Esophagus muscularis mucosa (tissue), 4 donors: ENCODE measurements around the gene ELP4. TPM values are rescaled to one million over a fixed set of nuclear protein-coding genes. Genes with fewer than 3 reads are reported as not detected.

ENCODE experiments used
- DNase-seq: peaks from one replicate; pipeline ENCODE4 v3.0.0-alpha.2; 2017; ENCODE audit errors: extremely low spot score
- H3K27ac ChIP-seq, 4 donors: fragments of 200-600 bp; sonication (generic); replicated peaks in 1 of 4; 1 replicate in 3 of 4; 2 replicates in 1 of 4; pipeline ENCODE4 v1.5.1; 2016 to 2019; ENCODE audit warnings: mild to moderate bottlenecking in 1 of 4
- H3K27me3 ChIP-seq, 4 donors: fragments of 200-600 bp; sonication (generic); one replicate each; pipeline versions ENCODE4 v1.5.1 to v1.6.0; 2016 to 2019
- H3K36me3 ChIP-seq, 4 donors: fragments of 200-600 bp; sonication (generic); one replicate each; pipeline ENCODE4 v1.5.1; 2016 to 2019
- H3K4me1 ChIP-seq, 4 donors: fragments of 200-600 bp; sonication (generic); one replicate each; pipeline ENCODE4 v1.5.1; 2016 to 2019
- H3K4me3 ChIP-seq, 4 donors: fragments of 200-600 bp; sonication (generic); 1 replicate in 2 of 4; 2 replicates in 2 of 4; pipeline ENCODE4 v1.5.1; 2016 to 2019; ENCODE audit warnings: mild to moderate bottlenecking in 4 of 4, moderate library complexity in 1 of 4
- H3K9me3 ChIP-seq, 4 donors: fragments of 200-600 bp; sonication (generic); 1 replicate in 3 of 4; 2 replicates in 1 of 4; pipeline ENCODE4 v1.5.1; 2016 to 2019
- EP300 ChIP-seq: sonication (generic); formaldehyde crosslinking; IDR thresholded peaks from one replicate; pipeline ENCODE4 v1.6.1; 2017; ENCODE audit warnings: antibody characterized with exemption
- POLR2A ChIP-seq: fragments of 450-650 bp; IDR thresholded peaks from one replicate; pipeline ENCODE4 v1.6.1; 2017; ENCODE audit warnings: antibody characterized with exemption, moderate library complexity, mild to moderate bottlenecking, low read depth
- POLR2AphosphoS5 ChIP-seq, 2 donors: sonication (generic); formaldehyde crosslinking; IDR thresholded peaks; one replicate each; pipeline ENCODE4 v1.6.1; 2017; ENCODE audit warnings: antibody characterized with exemption in 2 of 2
- WGBS: methylation state at CpG from one replicate; pipeline ENCODE4 v1.1.5; 2018; 5-methylcytosine and 5-hydroxymethylcytosine counted together
- intact Hi-C: fragments of 100-400 bp; cut with DNase I; formaldehyde crosslinking; loops from one replicate; pipeline ENCODE4 v1.15.1; 2023
- total RNA-seq, 4 donors: library from RNA; depleted of rRNA; stranded (reverse); fragments of >200 nt; gene quantifications; one replicate each; pipeline versions ENCODE4 v1.1.0 to v1.2.1, GENCODE V29; 2016
- TF ChIP-seq, protein P1 (sequence below), 3 experiments: fragments of 200-600 bp in 2 of 3; fragments of 450-650 bp in 1 of 3; sonication (generic) in 2 of 3; IDR thresholded peaks; one replicate each; pipeline ENCODE4 v1.5.1; 2017 to 2019; ENCODE audit warnings: antibody characterized with exemption in 3 of 3, mild to moderate bottlenecking in 2 of 3, moderate library complexity in 1 of 3

The ELP4 gene
- total RNA-seq, 4 donors from 2014 or later: 18.1 to 25.5 (median 19.2) TPM

DNA sequence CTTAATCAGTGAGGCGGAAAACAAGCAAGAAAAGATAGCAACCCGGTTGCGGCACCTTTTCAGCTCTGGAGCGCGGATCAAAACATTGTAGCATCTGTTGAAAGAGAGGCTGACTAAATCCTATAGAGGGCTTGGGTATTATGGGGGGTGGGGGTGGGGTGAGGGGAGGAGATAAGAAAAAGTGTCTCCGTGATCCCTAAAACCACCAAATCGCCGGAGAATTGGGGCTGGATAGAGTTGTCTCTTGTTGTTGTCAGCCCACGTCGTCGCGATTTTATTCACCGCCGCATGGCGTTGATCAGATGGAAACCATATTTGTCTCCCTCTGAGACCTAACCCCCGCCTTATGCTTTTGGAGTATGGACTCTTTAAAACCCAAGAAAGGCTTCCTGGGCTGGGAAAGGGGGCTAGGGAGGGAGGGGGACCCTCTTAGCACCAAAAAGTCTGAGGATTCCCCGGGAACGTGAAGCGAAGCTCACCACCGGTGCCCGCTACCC is 288.5 kb downstream of the ELP4 start:
- 3% methylated on average over 21 of the region's 21 CpGs for WGBS
- no peak for TF ChIP-seq POLR2A
- TF ChIP-seq POLR2AphosphoS5 (IDR thresholded peaks at IDR 0.05): no peak
- no peak for TF ChIP-seq EP300
- H3K27me3 ChIP-seq: peaks cover 12 to 75% (median 65%) of the 10 kb centered on the region in 4 donors
- no peak overlapping the region for H3K27ac ChIP-seq
- peak overlapping the region in 3 of 4 donors; percentile 13 for H3K4me3 ChIP-seq
- H3K4me1 ChIP-seq: peaks cover 5 to 37% (median 29%) of the 10 kb centered on the region in 4 donors
- no peak for DNase-seq
- H3K9me3 ChIP-seq: no peaks in the 10 kb centered on the region
- no peaks in the 10 kb centered on the region for H3K36me3 ChIP-seq
- intact Hi-C loops: no loop called here

DNA sequence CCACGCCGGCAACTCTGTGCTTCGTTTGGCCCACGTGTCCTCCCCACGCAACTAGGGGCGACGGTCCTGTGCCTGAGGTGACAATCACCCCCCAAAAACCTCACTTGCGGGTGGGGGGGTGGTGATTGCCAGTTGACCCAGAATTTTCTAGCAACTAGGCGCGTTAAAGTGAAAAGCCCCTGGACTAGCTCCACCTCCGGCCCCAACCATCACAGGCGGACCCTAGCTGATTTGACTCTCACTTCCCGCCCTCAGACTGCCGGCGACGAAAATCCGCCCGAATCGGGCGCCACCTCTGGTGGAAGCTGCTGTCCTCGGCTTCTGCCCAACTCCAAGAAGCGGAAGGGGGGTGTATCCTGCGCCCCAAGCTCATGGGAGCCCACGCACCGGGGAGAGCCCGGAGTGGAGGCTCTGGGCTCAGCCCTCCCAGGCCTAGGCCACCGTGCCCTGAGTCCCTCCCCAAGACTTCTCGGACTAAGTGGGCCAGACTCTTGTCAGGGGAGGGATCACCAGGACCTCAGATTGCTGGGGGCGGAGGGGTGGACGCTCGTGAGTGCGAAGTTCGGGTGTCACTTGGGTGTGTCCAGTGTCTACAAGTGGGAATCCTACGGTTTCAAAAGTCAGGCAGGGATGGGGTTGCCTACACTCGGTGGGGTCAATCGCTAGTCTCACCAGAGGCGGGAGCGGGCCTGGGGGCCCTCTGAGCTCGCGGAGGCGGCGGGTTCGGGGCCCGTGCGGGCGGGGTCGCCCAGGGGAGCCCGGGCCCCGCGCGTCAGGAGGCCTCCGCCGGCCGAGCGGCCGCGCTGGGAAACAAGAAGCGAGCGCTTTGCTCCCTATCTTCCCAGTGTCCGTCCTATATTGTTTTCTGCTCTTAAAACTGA is 289.2 kb downstream of the ELP4 start:
- Histone ChIP-seq H3K36me3 (no peaks in the 10 kb centered on the region), H3K4me1 (peaks cover 5 to 43% (median 30%) of the 10 kb centered on the region in 4 donors), H3K27ac (no peak overlapping the region), H3K9me3 (no peaks in the 10 kb centered on the region), H3K4me3 (peak overlapping the region in 3 of 4 donors; percentile 13), H3K27me3 (peaks cover 12 to 81% (median 72%) of the 10 kb centered on the region in 4 donors)
- peak; percentile 86 for DNase-seq
- TF ChIP-seq, protein P1, sequence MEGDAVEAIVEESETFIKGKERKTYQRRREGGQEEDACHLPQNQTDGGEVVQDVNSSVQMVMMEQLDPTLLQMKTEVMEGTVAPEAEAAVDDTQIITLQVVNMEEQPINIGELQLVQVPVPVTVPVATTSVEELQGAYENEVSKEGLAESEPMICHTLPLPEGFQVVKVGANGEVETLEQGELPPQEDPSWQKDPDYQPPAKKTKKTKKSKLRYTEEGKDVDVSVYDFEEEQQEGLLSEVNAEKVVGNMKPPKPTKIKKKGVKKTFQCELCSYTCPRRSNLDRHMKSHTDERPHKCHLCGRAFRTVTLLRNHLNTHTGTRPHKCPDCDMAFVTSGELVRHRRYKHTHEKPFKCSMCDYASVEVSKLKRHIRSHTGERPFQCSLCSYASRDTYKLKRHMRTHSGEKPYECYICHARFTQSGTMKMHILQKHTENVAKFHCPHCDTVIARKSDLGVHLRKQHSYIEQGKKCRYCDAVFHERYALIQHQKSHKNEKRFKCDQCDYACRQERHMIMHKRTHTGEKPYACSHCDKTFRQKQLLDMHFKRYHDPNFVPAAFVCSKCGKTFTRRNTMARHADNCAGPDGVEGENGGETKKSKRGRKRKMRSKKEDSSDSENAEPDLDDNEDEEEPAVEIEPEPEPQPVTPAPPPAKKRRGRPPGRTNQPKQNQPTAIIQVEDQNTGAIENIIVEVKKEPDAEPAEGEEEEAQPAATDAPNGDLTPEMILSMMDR (IDR thresholded peaks at IDR 0.05): no peak
- TF ChIP-seq EP300: no peak
- no peak for TF ChIP-seq POLR2A
- TF ChIP-seq POLR2AphosphoS5 (IDR thresholded peaks at IDR 0.05): no peak
- intact Hi-C loops: no loop called here
- WGBS: 3% methylated on average over 30 of the region's 60 CpGs

DNA sequence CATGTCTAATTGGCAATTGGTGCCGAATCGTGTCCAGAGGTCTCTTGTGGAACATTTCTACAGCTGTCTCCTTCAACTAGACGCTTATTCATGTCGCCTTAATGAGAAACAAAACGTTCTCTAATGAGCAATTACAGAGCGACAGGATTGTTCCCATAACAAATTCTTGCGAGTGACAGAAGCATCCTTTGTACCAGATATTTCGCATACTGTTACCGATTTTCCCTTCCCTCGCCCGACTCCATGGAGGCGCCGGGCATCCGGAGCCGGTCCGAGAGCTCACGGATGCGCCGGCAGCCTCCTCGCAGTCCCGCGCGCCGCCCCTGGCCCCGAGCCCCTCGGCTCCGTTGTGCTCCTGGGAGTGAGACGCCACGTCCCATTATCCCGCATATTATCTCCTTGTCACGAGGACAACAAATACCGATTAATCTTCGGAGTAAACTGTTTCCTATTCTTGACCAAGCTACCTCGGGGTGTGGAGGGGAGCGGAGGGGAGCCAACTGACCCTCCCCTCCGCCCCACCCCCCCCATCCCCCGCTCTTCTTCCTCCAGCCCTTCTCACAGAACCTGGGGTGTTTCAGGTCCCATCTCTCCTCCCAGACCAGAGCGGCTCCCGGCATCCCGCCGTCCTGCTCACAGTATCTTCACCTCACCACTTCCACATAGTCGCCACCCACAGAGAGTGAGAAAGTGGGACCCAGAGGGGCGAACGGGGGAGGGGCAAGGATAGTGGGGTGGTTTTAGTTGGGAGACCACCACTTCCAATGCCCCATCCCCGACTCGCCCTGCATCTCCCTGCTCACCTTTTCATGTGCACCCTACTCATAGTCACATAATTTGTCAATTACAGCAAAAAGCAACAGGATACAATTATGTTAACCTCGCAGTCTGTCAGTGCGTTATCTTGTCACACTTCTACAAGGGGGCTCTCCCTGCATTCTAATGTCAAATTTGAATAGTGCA is 290.1 kb downstream of the ELP4 start:
- peak; percentile 60 for DNase-seq
- WGBS: 6% methylated on average over 40 of the region's 48 CpGs
- peaks cover 18 to 91% (median 81%) of the 10 kb centered on the region in 4 donors for H3K27me3 ChIP-seq
- H3K27ac ChIP-seq: no peak overlapping the region
- TF ChIP-seq, protein P1 (IDR thresholded peaks at IDR 0.05): no peak
- intact Hi-C loops: no loop called here
- H3K9me3 ChIP-seq: no peaks in the 10 kb centered on the region
- H3K4me1 ChIP-seq: peaks cover 10 to 52% (median 39%) of the 10 kb centered on the region in 4 donors
- H3K4me3 ChIP-seq: peak overlapping the region in 2 of 4 donors; percentile 13
- no peaks in the 10 kb centered on the region for H3K36me3 ChIP-seq

DNA sequence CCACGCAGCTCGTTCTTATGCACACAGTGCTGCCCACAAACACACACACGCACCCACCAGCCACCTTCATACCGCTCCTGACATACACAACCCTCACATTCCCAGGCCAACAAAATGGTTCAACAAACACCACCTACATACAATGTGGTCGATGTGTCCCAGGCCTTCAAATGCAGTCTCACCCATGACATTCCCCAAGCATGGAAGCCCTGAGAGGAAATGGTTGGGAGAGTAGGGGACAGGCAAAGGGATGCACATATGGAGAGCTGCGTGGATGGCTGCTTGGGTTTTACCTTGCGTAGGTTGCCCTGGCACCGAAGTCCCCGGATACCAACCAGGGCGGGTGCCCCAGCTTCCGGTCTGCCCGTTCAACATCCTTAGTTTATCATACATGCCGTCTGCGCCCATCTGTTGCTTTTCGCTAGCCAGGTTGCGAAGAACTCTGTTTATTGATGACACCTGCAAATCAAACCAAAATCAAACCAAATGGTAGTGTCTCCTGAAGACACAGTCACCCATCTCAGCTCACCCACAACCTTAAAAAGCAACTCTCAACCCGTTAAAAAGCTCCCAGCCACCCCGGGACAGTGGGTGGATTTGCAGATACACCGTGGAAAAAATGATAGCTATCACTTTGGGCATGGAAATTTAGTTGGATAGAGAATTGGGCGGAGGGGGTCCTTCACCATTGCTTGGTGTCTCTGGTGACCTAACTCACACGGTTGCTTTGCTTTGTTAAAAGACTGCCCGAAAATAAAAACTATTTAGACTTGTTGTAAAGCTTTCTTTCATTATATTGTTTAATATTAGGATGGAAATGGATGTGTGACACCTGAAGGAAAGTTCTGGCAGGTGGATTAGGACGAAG is 291.1 kb downstream of the ELP4 start:
- intact Hi-C loops: no loop called here
- Histone ChIP-seq H3K36me3 (no peaks in the 10 kb centered on the region), H3K4me1 (peaks cover 17 to 62% (median 48%) of the 10 kb centered on the region in 4 donors), H3K9me3 (no peaks in the 10 kb centered on the region), H3K4me3 (no peak overlapping the region), H3K27ac (no peak overlapping the region), H3K27me3 (peaks cover 26 to 99% (median 90%) of the 10 kb centered on the region in 4 donors)
- 12% methylated on average over 21 of the region's 23 CpGs for WGBS
- DNase-seq: peak; percentile 83
- no peak for TF ChIP-seq EP300
- TF ChIP-seq POLR2AphosphoS5 (IDR thresholded peaks at IDR 0.05): no peak
- TF ChIP-seq, protein P1 (IDR thresholded peaks at IDR 0.05): no peak
- TF ChIP-seq POLR2A: no peak
